ENCODE measurements around the gene MIF.

- TF ChIP-seq, protein P1, sequence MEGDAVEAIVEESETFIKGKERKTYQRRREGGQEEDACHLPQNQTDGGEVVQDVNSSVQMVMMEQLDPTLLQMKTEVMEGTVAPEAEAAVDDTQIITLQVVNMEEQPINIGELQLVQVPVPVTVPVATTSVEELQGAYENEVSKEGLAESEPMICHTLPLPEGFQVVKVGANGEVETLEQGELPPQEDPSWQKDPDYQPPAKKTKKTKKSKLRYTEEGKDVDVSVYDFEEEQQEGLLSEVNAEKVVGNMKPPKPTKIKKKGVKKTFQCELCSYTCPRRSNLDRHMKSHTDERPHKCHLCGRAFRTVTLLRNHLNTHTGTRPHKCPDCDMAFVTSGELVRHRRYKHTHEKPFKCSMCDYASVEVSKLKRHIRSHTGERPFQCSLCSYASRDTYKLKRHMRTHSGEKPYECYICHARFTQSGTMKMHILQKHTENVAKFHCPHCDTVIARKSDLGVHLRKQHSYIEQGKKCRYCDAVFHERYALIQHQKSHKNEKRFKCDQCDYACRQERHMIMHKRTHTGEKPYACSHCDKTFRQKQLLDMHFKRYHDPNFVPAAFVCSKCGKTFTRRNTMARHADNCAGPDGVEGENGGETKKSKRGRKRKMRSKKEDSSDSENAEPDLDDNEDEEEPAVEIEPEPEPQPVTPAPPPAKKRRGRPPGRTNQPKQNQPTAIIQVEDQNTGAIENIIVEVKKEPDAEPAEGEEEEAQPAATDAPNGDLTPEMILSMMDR (IDR thresholded peaks at IDR 0.05), result no peak
- TF ChIP-seq POLR2AphosphoS5 (IDR thresholded peaks at IDR 0.05), result no peak
- TF ChIP-seq POLR2A (IDR thresholded peaks at IDR 0.05), result no peak
These were observed 48.1 kb upstream of the MIF start for GRCh38 chr22:23846081-23846469.

All from stomach (tissue), 4 donors.